OCI-LY3 (cell line): ENCODE results near the gene EPS8.

Experiments
- EZH2phosphoT487 ChIP-seq: fragments of 200-600 bp; shearing (Covaris generic); IDR thresholded peaks from 2 replicates; pipeline ENCODE4 v1.6.1; 2018; ENCODE audit warnings: antibody characterized with exemption, mixed run types, low read depth
- TF ChIP-seq, protein P1 (sequence below): fragments of 200-600, 300-600 bp; sonication (generic); IDR thresholded peaks from 2 replicates; pipeline ENCODE4 v1.5.1; 2014; ENCODE audit warnings: antibody characterized with exemption, low read length, low read depth

DNA sequence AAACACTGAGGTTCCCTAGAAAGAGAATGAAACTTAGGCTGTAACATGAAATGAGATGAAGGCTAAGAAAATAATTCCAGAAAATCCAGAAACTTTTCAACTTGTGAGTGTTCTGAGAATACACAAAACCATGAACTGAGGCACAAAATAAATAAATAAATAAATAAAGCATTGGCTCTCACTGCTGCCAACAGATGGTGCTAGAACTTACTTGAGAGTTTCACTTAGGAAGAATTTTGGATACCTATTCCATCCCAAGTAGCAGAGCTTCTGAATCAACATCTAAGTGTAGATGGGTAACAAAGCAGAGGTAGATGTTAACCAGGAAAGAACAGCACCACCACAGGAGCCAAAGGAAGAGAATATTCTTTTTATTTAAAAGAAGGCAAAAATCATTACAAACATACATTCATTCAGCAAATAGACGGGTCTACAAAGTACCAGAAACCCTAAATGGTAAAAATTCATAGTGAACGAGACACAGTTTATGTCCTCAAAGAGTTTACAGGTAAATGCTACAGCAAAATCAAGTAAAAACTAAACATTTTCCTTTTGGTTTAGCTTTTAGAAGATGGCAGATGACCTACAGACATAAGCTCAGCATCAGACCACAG is 16.7 kb downstream of the EPS8 start:
- TF ChIP-seq, protein P1, sequence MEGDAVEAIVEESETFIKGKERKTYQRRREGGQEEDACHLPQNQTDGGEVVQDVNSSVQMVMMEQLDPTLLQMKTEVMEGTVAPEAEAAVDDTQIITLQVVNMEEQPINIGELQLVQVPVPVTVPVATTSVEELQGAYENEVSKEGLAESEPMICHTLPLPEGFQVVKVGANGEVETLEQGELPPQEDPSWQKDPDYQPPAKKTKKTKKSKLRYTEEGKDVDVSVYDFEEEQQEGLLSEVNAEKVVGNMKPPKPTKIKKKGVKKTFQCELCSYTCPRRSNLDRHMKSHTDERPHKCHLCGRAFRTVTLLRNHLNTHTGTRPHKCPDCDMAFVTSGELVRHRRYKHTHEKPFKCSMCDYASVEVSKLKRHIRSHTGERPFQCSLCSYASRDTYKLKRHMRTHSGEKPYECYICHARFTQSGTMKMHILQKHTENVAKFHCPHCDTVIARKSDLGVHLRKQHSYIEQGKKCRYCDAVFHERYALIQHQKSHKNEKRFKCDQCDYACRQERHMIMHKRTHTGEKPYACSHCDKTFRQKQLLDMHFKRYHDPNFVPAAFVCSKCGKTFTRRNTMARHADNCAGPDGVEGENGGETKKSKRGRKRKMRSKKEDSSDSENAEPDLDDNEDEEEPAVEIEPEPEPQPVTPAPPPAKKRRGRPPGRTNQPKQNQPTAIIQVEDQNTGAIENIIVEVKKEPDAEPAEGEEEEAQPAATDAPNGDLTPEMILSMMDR: peak; percentile 53
- TF ChIP-seq EZH2phosphoT487: no peak
